Panc1 (cell line): ENCODE measurements around the gene SGPP2. TPM values are rescaled to one million over a fixed set of nuclear protein-coding genes. Genes with fewer than 3 reads are reported as not detected.

Source experiments
- ATAC-seq: fragments of 200-7000 bp; cut with Tn5 transposase; 2 replicates; pipeline ENCODE4 v1.9.1; 2020; ENCODE audit warnings: mild to moderate bottlenecking, moderate library complexity
- BruUV-seq: library from RNA; stranded (reverse); fragments of 400-500 nt; replicated peaks from 2 replicates; lab custom pipeline; 2021; lab: Mats Ljungman, UMichigan
- CTCF ChIA-PET: fragments of 300-600 bp; sonication (Branson Sonifier 250); formaldehyde crosslinking; loops from one replicate; lab custom pipeline; 2022; ENCODE audit warnings: antibody characterized with exemption; lab: Charles Lee
- POLR2A ChIA-PET: fragments of 300-600 bp; sonication (Branson Sonifier 250); formaldehyde crosslinking; loops from one replicate; lab custom pipeline; 2022; ENCODE audit warnings: antibody characterized with exemption; lab: Charles Lee
- DNase-seq: peaks from one replicate; pipeline ENCODE4 v3.0.0-alpha.2; 2010; ENCODE audit warnings: low read depth, low spot score
- H3K27ac ChIP-seq: 2 replicates; pipeline ENCODE4 v1.5.1; 2011; ENCODE audit warnings: mild to moderate bottlenecking, low read length, inconsistent platforms
- H3K27me3 ChIP-seq: fragments of 200-500 bp; sonication (Bioruptor generic); 2 replicates; pipeline ENCODE4 v1.6.0; 2014; ENCODE audit warnings: low read length, inconsistent platforms; ENCODE audit not compliant: control insufficient read depth, insufficient read depth
- H3K36me3 ChIP-seq: fragments of 200-500 bp; sonication (Bioruptor generic); 2 replicates; pipeline ENCODE4 v1.5.1; 2014; ENCODE audit warnings: inconsistent platforms, mild to moderate bottlenecking, low read length, moderate library complexity; ENCODE audit not compliant: control insufficient read depth, insufficient read depth
- H3K4me1 ChIP-seq: 2 replicates; pipeline ENCODE4 v1.5.1; 2011; ENCODE audit warnings: inconsistent platforms, mild to moderate bottlenecking, low read length, moderate library complexity; ENCODE audit not compliant: control insufficient read depth, insufficient read depth
- H3K4me3 ChIP-seq, 2 experiments: 2 replicates each; pipeline ENCODE4 v1.5.1; 2011 to 2012; ENCODE audit warnings: low read depth in 2 of 2, low read length in 2 of 2, mild to moderate bottlenecking in 2 of 2, inconsistent platforms in 1 of 2, moderate library complexity in 1 of 2
- H3K9me3 ChIP-seq: fragments of 200-500 bp; sonication (Bioruptor generic); 2 replicates; pipeline ENCODE4 v1.5.1; 2014; ENCODE audit warnings: low read depth, mild to moderate bottlenecking, inconsistent platforms, low read length, moderate library complexity; ENCODE audit not compliant: control insufficient read depth, insufficient read depth
- POLR2AphosphoS5 ChIP-seq: IDR thresholded peaks from 2 replicates; pipeline ENCODE4 v1.6.1; 2012; ENCODE audit warnings: mild to moderate bottlenecking, low read depth, low read length, moderate library complexity
- SIN3A ChIP-seq: IDR thresholded peaks from 2 replicates; pipeline ENCODE4 v1.6.1; 2012; ENCODE audit warnings: low read depth, mild to moderate bottlenecking, low read length, moderate library complexity, borderline replicate concordance; ENCODE audit not compliant: insufficient read depth
- TCF7L2 ChIP-seq: IDR thresholded peaks from 2 replicates; pipeline ENCODE4 v1.6.1; 2011; ENCODE audit warnings: mild to moderate bottlenecking, low read depth, low read length, inconsistent platforms
- in situ Hi-C: cut with HindIII; loops from 2 replicates; pipeline ENCODE4 v1.10.0; 2016; ENCODE audit warnings: low sequenced_read_pairs, low pct_unique_long_range_greater_than_20kb
- intact Hi-C: fragments of 100-400 bp; cut with micrococcal nuclease; formaldehyde crosslinking; loops from one replicate; pipeline ENCODE4 v1.10.0; 2022; ENCODE audit not compliant: unreplicated experiment
- total RNA-seq: library from RNA; stranded (reverse); gene quantifications from one replicate; pipeline ENCODE4 v1.2.1, GENCODE V29; 2021; ENCODE audit not compliant: unreplicated experiment
- TF ChIP-seq, protein P1 (sequence below): fragments of 450-650 bp; IDR thresholded peaks from 2 replicates; pipeline ENCODE4 v1.5.1; 2017; ENCODE audit warnings: mild to moderate bottlenecking
- TF ChIP-seq, protein P2 (sequence below), 2 experiments: IDR thresholded peaks; 2 replicates each; pipeline ENCODE4 v1.6.1; 2011 to 2012; ENCODE audit warnings: low read depth in 2 of 2, control low read depth in 1 of 2, low read length in 1 of 2, mild to moderate bottlenecking in 1 of 2, moderate library complexity in 1 of 2; ENCODE audit not compliant: insufficient read depth in 1 of 2

Gene SGPP2
- total RNA-seq, 1 experiment from 2014 or later: 0.05 TPM

DNA sequence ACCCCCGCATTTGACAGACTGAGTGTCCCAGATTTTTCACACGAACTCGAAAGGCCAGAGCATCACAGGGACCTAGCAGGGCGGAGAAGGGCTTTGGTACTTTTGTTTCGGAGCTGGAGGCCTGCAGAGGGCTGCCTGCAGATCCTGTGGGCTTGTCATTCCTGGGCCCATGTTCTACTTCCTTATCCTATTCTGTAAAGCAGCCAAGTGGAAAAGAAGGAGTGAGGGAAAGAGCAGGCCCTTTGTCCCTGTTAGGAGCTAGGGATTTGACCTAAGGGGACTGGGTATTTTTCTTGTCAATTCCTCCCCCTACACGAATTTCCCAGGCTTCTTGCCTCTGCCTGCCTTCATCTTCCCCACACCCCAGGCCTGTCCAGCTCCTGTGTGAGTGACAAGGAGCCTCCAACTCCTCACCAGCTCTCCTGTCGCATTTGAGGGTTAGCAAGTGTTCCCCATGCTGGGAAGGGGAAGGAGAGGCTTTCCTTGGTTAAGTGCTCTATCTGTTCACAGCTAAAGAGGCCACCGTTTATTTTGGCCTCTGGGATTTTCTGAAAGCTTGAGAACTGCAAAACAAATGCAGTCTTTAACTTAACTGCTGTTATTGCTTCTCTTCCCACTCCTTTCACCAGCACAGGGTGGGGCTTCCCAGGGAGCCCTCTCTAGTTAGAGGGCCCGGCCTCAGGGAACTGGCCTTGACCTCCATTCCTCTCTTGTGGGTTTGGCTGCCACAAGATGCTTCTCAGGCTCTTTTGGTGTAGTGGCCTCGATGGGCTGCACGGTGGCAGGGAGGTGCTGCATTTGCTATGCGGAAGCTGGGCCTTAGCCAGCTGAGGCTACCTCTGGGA lies 61.2 kb downstream of the SGPP2 start:
- intact Hi-C loops: no loop called here
- CTCF ChIA-PET: no interaction called here

GRCh38 chr2:222490131-222490530 lies 65.8 kb downstream of the SGPP2 start:
- CTCF ChIA-PET: no interaction called here

More for the DNA sequence above, 61.2 kb downstream of the SGPP2 start:
- POLR2A ChIA-PET: no interaction called here
- no peak overlapping the region for H3K4me3 ChIP-seq
- in situ Hi-C loops: no loop called here
- no peaks in the 10 kb centered on the region for H3K9me3 ChIP-seq
- peaks cover 2% of the 10 kb centered on the region; the same call in 1 of the 2 replicates for H3K27me3 ChIP-seq
- no peak overlapping the region for H3K27ac ChIP-seq
- BruUV-seq: no TSS peak
- H3K4me1 ChIP-seq: no peaks in the 10 kb centered on the region; the same call in 1 of the 2 replicates
- no peak for TF ChIP-seq POLR2AphosphoS5
- TF ChIP-seq, protein P1, sequence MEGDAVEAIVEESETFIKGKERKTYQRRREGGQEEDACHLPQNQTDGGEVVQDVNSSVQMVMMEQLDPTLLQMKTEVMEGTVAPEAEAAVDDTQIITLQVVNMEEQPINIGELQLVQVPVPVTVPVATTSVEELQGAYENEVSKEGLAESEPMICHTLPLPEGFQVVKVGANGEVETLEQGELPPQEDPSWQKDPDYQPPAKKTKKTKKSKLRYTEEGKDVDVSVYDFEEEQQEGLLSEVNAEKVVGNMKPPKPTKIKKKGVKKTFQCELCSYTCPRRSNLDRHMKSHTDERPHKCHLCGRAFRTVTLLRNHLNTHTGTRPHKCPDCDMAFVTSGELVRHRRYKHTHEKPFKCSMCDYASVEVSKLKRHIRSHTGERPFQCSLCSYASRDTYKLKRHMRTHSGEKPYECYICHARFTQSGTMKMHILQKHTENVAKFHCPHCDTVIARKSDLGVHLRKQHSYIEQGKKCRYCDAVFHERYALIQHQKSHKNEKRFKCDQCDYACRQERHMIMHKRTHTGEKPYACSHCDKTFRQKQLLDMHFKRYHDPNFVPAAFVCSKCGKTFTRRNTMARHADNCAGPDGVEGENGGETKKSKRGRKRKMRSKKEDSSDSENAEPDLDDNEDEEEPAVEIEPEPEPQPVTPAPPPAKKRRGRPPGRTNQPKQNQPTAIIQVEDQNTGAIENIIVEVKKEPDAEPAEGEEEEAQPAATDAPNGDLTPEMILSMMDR: no peak
- TF ChIP-seq, protein P2, sequence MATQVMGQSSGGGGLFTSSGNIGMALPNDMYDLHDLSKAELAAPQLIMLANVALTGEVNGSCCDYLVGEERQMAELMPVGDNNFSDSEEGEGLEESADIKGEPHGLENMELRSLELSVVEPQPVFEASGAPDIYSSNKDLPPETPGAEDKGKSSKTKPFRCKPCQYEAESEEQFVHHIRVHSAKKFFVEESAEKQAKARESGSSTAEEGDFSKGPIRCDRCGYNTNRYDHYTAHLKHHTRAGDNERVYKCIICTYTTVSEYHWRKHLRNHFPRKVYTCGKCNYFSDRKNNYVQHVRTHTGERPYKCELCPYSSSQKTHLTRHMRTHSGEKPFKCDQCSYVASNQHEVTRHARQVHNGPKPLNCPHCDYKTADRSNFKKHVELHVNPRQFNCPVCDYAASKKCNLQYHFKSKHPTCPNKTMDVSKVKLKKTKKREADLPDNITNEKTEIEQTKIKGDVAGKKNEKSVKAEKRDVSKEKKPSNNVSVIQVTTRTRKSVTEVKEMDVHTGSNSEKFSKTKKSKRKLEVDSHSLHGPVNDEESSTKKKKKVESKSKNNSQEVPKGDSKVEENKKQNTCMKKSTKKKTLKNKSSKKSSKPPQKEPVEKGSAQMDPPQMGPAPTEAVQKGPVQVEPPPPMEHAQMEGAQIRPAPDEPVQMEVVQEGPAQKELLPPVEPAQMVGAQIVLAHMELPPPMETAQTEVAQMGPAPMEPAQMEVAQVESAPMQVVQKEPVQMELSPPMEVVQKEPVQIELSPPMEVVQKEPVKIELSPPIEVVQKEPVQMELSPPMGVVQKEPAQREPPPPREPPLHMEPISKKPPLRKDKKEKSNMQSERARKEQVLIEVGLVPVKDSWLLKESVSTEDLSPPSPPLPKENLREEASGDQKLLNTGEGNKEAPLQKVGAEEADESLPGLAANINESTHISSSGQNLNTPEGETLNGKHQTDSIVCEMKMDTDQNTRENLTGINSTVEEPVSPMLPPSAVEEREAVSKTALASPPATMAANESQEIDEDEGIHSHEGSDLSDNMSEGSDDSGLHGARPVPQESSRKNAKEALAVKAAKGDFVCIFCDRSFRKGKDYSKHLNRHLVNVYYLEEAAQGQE (IDR thresholded peaks at IDR 0.05; ENCODE audit: insufficient read depth in 1 of 2, low read depth in 2 of 2, low read length in 1 of 2): no peak
- no peak for TF ChIP-seq SIN3A
- TF ChIP-seq TCF7L2: no peak
- ATAC-seq: no peak
- DNase-seq: no peak
- H3K36me3 ChIP-seq: no peaks in the 10 kb centered on the region

More at GRCh38 chr2:222490131-222490530, 65.8 kb downstream of the SGPP2 start:
- TF ChIP-seq TCF7L2: no peak
- no peak for TF ChIP-seq POLR2AphosphoS5
- TF ChIP-seq, protein P1: no peak
- no peak for TF ChIP-seq SIN3A
- TF ChIP-seq, protein P2 (IDR thresholded peaks at IDR 0.05; ENCODE audit: insufficient read depth in 1 of 2, low read depth in 2 of 2, low read length in 1 of 2): no peak
- POLR2A ChIA-PET: no interaction called here
- Histone ChIP-seq H3K27me3 (no peaks in the 10 kb centered on the region), H3K36me3 (no peaks in the 10 kb centered on the region), H3K4me1 (no peaks in the 10 kb centered on the region; the same call in 1 of the 2 replicates), H3K4me3 (no peak overlapping the region), H3K9me3 (no peaks in the 10 kb centered on the region), H3K27ac (no peak overlapping the region)
- intact Hi-C loops (no loop called here), in situ Hi-C loops (no loop called here)
- DNase-seq: no peak
- BruUV-seq: no TSS peak
- ATAC-seq: no peak
